Measurements from ENCODE around the gene PLA2G7.

DNA sequence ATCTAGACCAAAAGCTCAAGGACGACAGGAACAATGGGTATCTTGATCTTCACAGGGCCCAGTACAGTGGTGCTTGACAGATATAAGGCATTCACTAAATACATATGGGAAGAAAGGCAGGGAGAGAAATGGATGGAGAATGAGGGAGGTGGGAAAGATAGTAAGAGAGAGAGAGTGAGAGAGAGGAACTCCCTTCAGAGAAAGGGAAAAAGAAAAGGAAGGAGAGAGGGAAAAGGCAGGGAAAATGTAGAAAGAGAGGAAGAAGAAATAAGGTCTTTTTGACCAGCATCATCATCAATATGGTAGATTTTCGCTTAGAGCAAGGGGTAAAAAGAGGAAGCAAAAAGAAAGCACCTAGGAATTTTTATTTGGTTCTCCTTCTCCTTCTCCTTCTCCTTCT lies 10.8 kb upstream of the PLA2G7 start:
- TF ChIP-seq, protein P1, sequence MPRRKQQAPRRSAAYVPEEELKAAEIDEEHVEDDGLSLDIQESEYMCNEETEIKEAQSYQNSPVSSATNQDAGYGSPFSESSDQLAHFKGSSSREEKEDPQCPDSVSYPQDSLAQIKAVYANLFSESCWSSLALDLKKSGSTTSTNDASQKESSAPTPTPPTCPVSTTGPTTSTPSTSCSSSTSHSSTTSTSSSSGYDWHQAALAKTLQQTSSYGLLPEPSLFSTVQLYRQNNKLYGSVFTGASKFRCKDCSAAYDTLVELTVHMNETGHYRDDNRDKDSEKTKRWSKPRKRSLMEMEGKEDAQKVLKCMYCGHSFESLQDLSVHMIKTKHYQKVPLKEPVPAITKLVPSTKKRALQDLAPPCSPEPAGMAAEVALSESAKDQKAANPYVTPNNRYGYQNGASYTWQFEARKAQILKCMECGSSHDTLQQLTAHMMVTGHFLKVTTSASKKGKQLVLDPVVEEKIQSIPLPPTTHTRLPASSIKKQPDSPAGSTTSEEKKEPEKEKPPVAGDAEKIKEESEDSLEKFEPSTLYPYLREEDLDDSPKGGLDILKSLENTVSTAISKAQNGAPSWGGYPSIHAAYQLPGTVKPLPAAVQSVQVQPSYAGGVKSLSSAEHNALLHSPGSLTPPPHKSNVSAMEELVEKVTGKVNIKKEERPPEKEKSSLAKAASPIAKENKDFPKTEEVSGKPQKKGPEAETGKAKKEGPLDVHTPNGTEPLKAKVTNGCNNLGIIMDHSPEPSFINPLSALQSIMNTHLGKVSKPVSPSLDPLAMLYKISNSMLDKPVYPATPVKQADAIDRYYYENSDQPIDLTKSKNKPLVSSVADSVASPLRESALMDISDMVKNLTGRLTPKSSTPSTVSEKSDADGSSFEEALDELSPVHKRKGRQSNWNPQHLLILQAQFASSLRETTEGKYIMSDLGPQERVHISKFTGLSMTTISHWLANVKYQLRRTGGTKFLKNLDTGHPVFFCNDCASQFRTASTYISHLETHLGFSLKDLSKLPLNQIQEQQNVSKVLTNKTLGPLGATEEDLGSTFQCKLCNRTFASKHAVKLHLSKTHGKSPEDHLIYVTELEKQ (tag by site-specific recombination; IDR thresholded peaks at IDR 0.05; ENCODE audit: borderline replicate concordance): no peak
- TF ChIP-seq ZBTB1 (tag by site-specific recombination; IDR thresholded peaks at IDR 0.05) (no peak), ZNF121 (tag by site-specific recombination; IDR thresholded peaks at IDR 0.05) (no peak), YY1 (tag by site-specific recombination; IDR thresholded peaks at IDR 0.05) (no peak), ZNF555 (tag by site-specific recombination; conservative IDR thresholded peaks at IDR 0.05) (no peak)
- TF ChIP-seq, protein P2, sequence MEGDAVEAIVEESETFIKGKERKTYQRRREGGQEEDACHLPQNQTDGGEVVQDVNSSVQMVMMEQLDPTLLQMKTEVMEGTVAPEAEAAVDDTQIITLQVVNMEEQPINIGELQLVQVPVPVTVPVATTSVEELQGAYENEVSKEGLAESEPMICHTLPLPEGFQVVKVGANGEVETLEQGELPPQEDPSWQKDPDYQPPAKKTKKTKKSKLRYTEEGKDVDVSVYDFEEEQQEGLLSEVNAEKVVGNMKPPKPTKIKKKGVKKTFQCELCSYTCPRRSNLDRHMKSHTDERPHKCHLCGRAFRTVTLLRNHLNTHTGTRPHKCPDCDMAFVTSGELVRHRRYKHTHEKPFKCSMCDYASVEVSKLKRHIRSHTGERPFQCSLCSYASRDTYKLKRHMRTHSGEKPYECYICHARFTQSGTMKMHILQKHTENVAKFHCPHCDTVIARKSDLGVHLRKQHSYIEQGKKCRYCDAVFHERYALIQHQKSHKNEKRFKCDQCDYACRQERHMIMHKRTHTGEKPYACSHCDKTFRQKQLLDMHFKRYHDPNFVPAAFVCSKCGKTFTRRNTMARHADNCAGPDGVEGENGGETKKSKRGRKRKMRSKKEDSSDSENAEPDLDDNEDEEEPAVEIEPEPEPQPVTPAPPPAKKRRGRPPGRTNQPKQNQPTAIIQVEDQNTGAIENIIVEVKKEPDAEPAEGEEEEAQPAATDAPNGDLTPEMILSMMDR (tag by site-specific recombination; IDR thresholded peaks at IDR 0.05): no peak
